Right lobe of liver (tissue), 6 donors: ENCODE results near the gene TSPAN9. TPM values are rescaled to one million over a fixed set of nuclear protein-coding genes. Genes with fewer than 3 reads are reported as not detected.
A peak's percentile ranks its signal among the peaks of the same experiment; 100 is the strongest.

Experiments
- ATAC-seq, 4 donors: fragments of 200-7000 bp; cut with Tn5 transposase; one replicate each; pipeline ENCODE4 v1.9.1; 2020; ENCODE audit warnings: mild to moderate bottlenecking in 4 of 4, moderate library complexity in 4 of 4
- DNase-seq, 3 donors: peaks; one replicate each; pipeline ENCODE4 v3.0.0-alpha.2; 2020
- H3K27ac ChIP-seq, 3 donors: fragments of 200-600 bp; one replicate each; pipeline ENCODE4 v1.8.0; 2022
- H3K27me3 ChIP-seq, 2 donors: fragments of 200-600 bp; one replicate each; pipeline ENCODE4 v1.8.0; 2022
- H3K36me3 ChIP-seq, 4 donors: fragments of 200-600 bp; sonication (generic) in 1 of 4; one replicate each; pipeline versions ENCODE4 v1.5.1 to v1.8.0; 2017 to 2022; ENCODE audit warnings: control low read depth in 1 of 4
- H3K4me1 ChIP-seq, 4 donors: fragments of 200-600 bp; sonication (generic) in 1 of 4; one replicate each; pipeline versions ENCODE4 v1.5.1 to v1.8.0; 2017 to 2022; ENCODE audit warnings: control low read depth in 1 of 4
- H3K4me3 ChIP-seq, 3 donors: fragments of 200-600 bp; one replicate each; pipeline ENCODE4 v1.8.0; 2022
- H3K9me3 ChIP-seq, 4 donors: fragments of 200-600 bp; sonication (generic) in 1 of 4; one replicate each; pipeline versions ENCODE4 v1.5.1 to v1.8.0; 2017 to 2022; ENCODE audit warnings: control low read depth in 1 of 4
- CTCF ChIP-seq, 4 donors: fragments of 200-600 bp in 3 of 4; fragments of 450-650 bp in 1 of 4; IDR thresholded peaks; one replicate each; pipeline versions ENCODE4 v1.5.1 to v1.8.0; 2016 to 2022; ENCODE audit warnings: antibody characterized with exemption in 4 of 4, mild to moderate bottlenecking in 2 of 4
- POLR2A ChIP-seq: fragments of 450-650 bp; IDR thresholded peaks from one replicate; pipeline ENCODE4 v1.6.1; 2017; ENCODE audit warnings: antibody characterized with exemption, mild to moderate bottlenecking
- WGBS: methylation state at CpG from one replicate; pipeline ENCODE4 v1.1.6; 2018; ENCODE audit warnings: low coverage, low lambda C conversion rate; ENCODE audit not compliant: insufficient coverage; ENCODE audit errors: missing lambda C conversion rate; 5-methylcytosine and 5-hydroxymethylcytosine counted together
- intact Hi-C, 2 donors: fragments of 100-400 bp; cut with DNase I; formaldehyde crosslinking; loops; one replicate each; pipeline versions ENCODE4 v1.11.2 to v1.14.1; 2022
- total RNA-seq, 6 experiments: library from RNA; depleted of rRNA in 2 of 6; stranded (reverse); fragments of >200 nt in 2 of 6; fragmentation: NEBNext Ultra II Directional in 3 of 6; extraction: Animal tissue kit (Norgen Biotek cat#: 25700) in 3 of 6; gene quantifications; one replicate each; pipeline versions ENCODE4 v1.1.0 to v1.2.4, GENCODE V29; 2016 to 2023
- donor health status: DM: no; HTN: yes; CAD: no.
- donor health status: DM: no; HTN: no; CAD: no.
- donor health status: DM: no; HTN: no; CAD: no.
- donor health status: DM: no; HTN: yes; CAD: no.
- donor health status: DM: no; HTN: yes; CAD: no.

TSPAN9 gene
- total RNA-seq, 6 experiments from 2014 or later: 23.7 to 53.2 (median 39.8) TPM

GRCh38 chr12:3117144-3117581 lies 40.0 kb downstream of the TSPAN9 start:
- H3K4me3 ChIP-seq: no peak overlapping the region
- no peaks in the 10 kb centered on the region for H3K27me3 ChIP-seq
- 38% methylated on average over 4 of the region's 10 CpGs for whole genome bisulfite sequencing
- peak overlapping the region; percentile 1 to 60 (median 53) for H3K27ac ChIP-seq
- no peaks in the 10 kb centered on the region for H3K36me3 ChIP-seq
- no peaks in the 10 kb centered on the region for H3K9me3 ChIP-seq
- DNase-seq (no peak), ATAC-seq (peak; percentile 10 to 55 (median 22))
- peaks cover 0 to 74% (median 23%) of the 10 kb centered on the region in 4 donors for H3K4me1 ChIP-seq
- intact Hi-C loops: no loop called here
- TF ChIP-seq CTCF (IDR thresholded peaks at IDR 0.05) (no peak), POLR2A (no peak)

GRCh38 chr12:3117591-3118015 lies 40.4 kb downstream of the TSPAN9 start:
- H3K27me3 ChIP-seq: no peaks in the 10 kb centered on the region

GRCh38 chr12:3119192-3119755 lies 42.1 kb downstream of the TSPAN9 start:
- 29% methylated on average over 8 of the region's 9 CpGs for WGBS
- Histone ChIP-seq H3K27ac (peak overlapping the region; percentile 41 to 83 (median 66)), H3K27me3 (no peaks in the 10 kb centered on the region), H3K36me3 (no peaks in the 10 kb centered on the region), H3K9me3 (no peaks in the 10 kb centered on the region), H3K4me3 (no peak overlapping the region), H3K4me1 (peaks cover 0 to 70% (median 25%) of the 10 kb centered on the region in 4 donors)
- TF ChIP-seq POLR2A: no peak
- no peak for TF ChIP-seq CTCF (IDR thresholded peaks at IDR 0.05)
- DNase-seq (no peak), ATAC-seq (peak; percentile 5 to 54 (median 33))
- intact Hi-C loops: no loop called here

More at GRCh38 chr12:3117591-3118015, 40.4 kb downstream of the TSPAN9 start:
- DNase-seq: peak in 1 of 3 donors; percentile 45
- Histone ChIP-seq H3K9me3 (no peaks in the 10 kb centered on the region), H3K4me3 (no peak overlapping the region), H3K27ac (peak overlapping the region; percentile 1 to 60 (median 53)), H3K36me3 (no peaks in the 10 kb centered on the region), H3K4me1 (peaks cover 0 to 75% (median 24%) of the 10 kb centered on the region in 4 donors)
- no peak for ATAC-seq
- no peak for TF ChIP-seq POLR2A
- no peak for TF ChIP-seq CTCF (IDR thresholded peaks at IDR 0.05)
- intact Hi-C loops: no loop called here
- no CpG with 5 or more reads among the region's 3 CpGs for WGBS

- peak; percentile 74 to 82 (median 78) for ATAC-seq
- H3K4me1 ChIP-seq: peaks cover 0 to 66% (median 25%) of the 10 kb centered on the region in 4 donors
- H3K27ac ChIP-seq: peak overlapping the region; percentile 41 to 83 (median 66)
- no peak overlapping the region for H3K4me3 ChIP-seq
- 28% methylated on average over 9 of the region's 17 CpGs for WGBS
- no peak for TF ChIP-seq CTCF (IDR thresholded peaks at IDR 0.05)
- TF ChIP-seq POLR2A: no peak
- no peaks in the 10 kb centered on the region for H3K27me3 ChIP-seq
- H3K9me3 ChIP-seq: no peaks in the 10 kb centered on the region
- DNase-seq: peak; percentile 81 to 90 (median 88)
- intact Hi-C loops: no loop called here
- H3K36me3 ChIP-seq: no peaks in the 10 kb centered on the region
Observed at GRCh38 chr12:3119756-3120601, 42.8 kb downstream of the TSPAN9 start.
